Effector CD8-positive, alpha-beta T cell (primary cell): ENCODE results near the gene ALG3.
A peak's percentile ranks its signal among the peaks of the same experiment; 100 is the strongest.

Experiments
- DNase-seq: peaks from one replicate; lab custom pipeline; 2025; lab: John Stamatoyannopoulos, UW

ALG3 gene

DNA sequence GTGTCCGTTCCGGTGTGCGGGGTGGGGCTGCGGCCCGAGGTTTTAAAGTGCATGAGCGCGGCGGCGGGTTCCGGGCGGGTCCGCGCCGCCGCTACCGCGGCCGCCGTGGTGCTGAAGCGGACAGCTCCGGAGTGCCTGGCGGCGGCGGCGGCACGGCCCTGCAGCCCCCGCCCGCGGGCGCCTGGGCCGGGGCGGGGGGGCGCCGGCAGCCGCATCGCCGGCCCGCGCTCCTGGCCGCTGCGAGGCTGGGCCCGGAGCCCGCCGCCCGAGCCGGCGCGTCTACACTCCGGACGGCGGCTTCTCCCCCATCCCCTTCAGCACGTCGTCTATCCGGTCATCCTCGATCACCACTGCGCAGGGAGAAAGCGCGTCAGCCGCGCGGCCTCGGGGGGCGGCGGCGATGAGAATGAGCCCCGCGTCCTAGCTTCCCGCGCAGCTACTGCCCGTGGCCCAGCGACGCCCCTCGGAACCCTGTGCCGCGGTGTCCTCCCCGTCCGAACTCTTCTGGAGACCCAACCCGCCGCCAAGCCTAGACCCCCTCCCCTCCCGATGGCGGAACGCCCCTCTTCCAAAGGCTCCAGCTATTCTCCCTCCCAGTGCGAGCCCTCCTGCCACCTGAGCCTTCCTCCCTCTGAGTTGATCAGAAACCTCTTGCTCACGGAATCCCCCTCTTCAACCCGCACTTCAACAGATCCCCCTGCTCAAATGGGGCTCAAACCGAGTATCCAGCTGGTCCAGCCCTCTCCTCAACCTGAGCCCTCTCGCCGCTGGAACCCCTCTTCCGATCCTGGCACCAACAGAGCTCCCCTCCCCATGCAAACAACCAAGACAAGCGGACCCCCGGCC, 11.3 kb upstream of the ALG3 start:
- DNase-seq: no peak

DNA sequence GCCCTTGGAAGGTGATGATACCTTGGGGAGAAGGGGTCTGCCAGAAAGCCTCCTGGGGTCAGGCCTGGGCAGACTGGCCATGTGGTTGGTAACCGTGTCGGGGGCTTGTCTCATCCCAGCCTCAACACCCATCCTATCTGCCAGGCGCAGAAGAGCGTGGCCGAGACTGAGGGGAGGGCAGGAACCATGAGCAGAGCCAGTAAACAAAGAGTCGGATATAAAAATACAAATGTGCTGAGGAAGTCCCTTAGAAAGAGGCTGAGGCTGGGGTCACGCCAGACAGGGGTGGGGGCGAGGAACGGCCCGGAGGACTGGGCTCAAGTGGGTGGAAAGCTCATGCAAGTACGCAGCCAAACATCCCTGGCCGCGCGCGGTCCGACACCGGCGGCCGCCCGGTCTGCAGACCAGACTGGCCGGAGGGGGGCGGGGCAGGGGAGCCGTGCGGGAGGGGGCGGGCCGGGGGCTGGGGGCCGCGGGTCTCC, 10.7 kb upstream of the ALG3 start:
- no peak for DNase-seq

- DNase-seq: no peak
Observed at GRCh38 chr3:184258926-184259325, 10.2 kb upstream of the ALG3 start.

- no peak for DNase-seq
Observed at GRCh38 chr3:184257083-184257915, 8.5 kb upstream of the ALG3 start.

GRCh38 chr3:184255291-184256039, 6.7 kb upstream of the ALG3 start:
- DNase-seq: no peak

DNA sequence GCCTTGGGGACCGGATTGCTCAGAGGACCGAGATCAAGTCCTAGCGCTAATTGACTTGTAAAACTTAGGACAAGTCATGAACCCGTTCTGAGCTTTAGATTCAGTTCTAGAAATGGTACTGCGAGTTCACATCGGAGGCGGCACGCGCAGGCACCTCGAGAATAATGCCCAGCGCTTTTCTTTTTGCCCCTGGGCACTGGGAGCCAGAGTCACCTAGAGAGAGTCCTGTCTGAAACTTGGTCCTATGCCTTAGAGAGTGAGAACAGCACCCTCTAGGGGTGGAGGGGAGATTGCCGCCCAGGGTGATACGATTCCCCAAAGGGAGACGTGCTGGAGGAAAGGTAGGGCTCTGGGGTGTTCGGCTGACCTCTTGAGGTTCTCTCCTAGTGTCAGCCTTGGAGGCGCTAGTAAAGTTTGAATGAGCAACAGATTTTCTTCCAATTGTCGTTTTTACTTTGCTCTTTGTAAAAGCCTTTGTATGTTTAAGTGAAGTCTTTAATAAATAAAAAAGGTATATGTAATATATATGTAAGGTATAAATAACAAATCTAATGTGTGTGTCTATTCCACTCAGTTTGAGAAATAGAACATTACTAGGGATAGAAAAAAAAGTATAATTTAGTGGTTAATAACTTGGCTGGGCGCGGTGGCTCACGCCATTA, 1.5 kb upstream of the ALG3 start:
- DNase-seq: peak; percentile 83

DNA sequence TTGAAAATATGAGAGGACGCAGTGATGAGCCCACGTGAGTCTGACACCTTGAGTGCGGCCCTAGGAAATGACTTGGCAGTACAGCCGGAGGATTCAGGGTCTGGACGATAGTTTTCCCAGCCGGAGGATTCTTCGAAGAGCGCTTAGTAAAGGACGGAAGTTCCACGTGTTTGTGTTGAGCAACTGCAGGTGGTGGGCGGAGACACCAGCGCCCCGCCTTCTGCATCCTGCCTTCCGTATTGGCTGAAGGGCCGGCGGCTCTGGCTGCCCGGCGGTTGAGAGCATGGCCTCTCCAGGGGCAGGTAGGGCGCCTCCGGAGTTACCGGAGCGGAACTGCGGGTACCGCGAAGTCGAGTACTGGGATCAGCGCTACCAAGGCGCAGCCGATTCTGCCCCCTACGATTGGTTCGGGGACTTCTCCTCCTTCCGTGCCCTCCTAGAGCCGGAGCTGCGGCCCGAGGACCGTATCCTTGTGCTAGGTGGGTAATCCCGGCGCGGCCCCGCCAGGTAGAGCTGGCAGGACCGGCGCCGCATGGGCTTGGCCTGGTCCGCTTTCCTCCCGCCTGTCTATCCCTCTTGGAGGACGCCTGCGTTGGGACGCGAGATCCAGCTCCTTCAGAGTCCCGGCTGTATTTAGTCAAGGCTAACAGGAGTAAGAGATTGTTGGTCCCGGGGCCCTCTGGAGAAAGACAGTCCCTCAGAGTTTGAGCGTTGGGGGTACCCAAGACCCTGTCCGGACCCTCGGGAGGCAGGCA, 827 bp upstream of the ALG3 start, which contains the start of gene EEF1AKMT4:
TSS of gene EEF1AKMT4 (plus strand) at position 261 of the 755 bp plus-strand sequence. CDS start at position 284, 23 bp downstream.
- peak; percentile 88 for DNase-seq

DNA sequence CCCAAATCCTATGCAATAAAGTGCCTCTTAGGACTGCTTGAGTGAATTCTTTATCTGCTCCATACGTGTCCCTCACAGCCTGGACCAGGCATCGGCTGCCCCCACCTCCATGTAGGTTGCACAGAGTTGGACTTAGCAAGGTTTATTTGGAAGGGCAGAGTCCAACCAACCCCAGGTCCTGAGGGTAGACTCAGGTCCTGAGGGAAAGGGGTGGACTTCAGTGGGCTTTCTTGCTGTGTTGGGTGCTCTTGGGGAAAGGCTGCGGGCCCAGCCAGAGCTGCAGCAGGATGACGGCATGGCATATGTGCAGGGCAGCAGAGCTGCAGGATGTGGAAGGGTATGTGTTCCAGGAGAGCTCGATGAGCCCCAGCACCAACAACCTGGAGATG, 6.5 kb downstream of the ALG3 start:
- DNase-seq: no peak

DNA sequence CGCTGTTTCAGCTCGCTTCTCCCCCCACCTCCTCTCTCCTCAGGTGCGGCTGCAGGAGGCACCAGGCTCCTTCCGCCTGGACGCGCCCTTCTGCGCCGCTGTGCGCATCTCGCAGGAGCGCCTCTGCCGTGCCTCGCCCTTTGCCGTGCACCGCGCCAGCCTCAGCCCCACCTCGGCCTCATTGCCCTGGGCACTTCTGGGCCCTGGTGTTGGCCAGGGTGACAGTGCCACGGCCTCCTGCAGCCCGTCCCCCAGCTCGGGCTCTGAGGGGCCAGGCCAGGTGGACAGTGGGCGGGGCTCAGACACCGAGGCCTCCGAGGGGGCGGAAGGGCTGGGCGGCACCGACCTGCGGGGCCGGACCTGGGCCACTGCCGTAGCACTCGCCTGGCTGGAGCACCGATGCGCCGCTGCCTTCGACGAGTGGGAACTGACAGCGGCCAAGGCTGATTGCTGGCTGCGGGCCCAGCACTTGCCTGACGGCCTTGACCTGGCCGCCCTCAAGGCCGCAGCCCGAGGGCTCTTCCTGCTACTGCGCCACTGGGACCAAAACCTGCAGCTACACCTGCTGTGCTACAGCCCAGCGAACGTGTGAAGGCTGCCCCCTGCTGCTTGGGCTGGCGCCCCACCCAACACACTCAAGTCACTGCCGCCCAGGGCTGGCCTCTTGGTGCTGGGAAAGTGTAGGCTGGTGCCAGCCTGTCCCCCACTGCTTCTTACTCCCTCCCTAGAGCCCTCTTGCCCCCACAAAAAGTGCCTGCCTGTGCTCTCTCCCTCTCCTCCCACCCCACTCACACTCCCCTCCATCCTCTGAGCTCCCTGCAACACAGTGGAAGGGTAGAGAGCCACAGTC, 7.1 kb downstream of the ALG3 start:
- no peak for DNase-seq

DNA sequence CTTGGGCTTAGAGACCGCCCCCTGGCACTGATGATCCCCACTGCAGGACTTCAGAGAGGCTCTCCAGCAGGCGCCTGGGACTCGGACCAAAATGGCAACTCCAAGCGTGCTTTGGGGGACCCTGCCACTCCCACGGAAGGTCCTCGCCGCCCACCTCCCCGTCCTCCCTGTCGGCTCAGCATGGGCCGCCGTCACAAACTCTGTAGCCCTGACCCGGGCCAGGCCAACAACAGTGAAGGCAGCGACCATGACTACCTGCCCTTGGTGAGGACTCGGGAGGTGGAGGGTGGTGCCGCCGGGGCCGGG, 7.7 kb downstream of the ALG3 start:
- no peak for DNase-seq

DNA sequence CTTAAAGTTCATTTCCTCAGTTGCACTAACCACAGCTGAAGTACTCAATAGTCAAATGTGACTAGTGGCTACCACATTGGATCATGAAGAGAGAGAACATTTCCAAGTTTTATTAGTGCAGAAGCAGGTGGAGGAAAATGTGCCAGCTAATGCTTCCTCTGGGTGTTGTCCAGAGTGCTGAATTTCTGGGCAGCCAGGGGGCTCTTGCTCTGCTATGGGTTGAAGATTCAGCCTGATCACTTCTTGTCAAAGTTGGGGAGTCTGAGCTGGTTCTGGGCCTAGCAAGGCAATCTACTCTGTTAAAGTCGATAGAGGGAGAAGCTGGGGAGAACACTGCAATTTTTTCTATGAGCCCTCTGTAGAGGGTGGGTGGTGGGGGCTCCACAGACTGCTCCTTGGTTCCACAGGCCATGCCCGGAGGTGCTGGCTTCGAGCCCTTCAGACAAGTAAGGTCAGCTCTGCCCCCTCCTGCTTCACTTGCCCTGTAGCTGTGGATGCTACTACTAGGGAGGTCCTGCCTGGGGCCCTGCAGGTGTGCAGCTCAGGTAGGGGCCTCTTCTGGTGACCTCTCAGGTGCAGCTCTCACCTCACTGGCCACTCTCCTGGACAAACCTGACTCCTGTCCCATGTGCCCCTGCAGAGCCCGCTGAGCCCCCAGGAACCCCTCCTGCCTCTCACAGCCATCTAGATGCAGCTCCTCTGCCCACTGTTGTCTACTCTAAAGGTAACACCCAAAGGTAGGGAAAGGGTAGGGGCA, 8.2 kb downstream of the ALG3 start:
- DNase-seq: no peak

- DNase-seq: no peak
Observed at GRCh38 chr3:184239708-184240107, 9.1 kb downstream of the ALG3 start.

GRCh38 chr3:184239221-184239620, 9.5 kb downstream of the ALG3 start:
- no peak for DNase-seq

GRCh38 chr3:184238246-184238818, 10.4 kb downstream of the ALG3 start:
- DNase-seq: no peak

- no peak for DNase-seq
Observed at GRCh38 chr3:184237807-184238206, 11.0 kb downstream of the ALG3 start.

GRCh38 chr3:184237211-184237610, 11.6 kb downstream of the ALG3 start:
- DNase-seq: no peak

DNA sequence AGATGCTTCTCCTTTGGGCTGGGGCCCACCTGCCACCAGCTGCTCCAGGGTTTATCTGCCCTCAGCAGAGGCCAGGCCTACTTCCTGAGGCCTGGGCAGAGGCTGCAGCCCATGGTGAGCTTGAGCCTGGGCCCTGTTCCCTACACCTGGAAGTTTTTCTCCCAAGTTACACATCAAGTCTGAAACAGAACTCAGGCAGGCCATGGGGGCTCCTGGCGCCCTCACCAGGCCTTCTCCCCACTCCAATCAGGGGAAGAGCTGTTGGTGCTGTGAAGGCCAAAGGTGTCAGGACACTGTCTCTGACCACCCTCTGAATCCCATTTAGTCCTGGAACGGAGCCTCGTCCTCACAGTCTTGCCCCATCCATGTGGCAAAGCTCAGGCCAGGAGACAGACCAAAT, 12.1 kb downstream of the ALG3 start:
- no peak for DNase-seq

DNA sequence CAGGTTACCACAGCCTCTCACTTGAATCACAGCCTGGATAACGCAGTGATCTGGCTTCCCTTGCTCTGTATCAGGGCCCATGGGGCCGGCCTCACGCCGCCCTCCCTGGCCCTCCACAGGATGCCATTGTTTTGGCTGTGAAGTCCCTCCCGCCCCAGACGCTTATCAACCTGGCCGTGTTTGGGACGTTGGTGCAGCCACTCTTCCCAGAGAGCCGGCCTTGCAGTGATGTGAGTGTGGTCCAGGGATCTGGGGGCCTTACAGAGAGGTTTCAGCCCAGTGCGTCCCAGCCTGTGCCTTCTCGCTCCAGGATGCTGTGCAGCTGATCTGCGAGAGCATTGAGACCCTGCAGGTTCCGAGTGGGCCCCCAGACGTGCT, 12.7 kb downstream of the ALG3 start:
- no peak for DNase-seq
